ENCODE measurements around the gene PHLDB2. TPM values are rescaled to one million over a fixed set of nuclear protein-coding genes. Genes with fewer than 3 reads are reported as not detected.

The PHLDB2 gene
- total RNA-seq, 4 donors from 2014 or later, result 81.6 to 171 (median 88.2) TPM

GRCh38 chr3:111932946-111933345, 73.9 kb downstream of the PHLDB2 start:
- WGBS, 2 donors, result 65 to 66% methylated on average over 3 of the region's 3 CpGs
- no peak overlapping the region for H3K27ac ChIP-seq

GRCh38 chr3:111936191-111936841, 77.3 kb downstream of the PHLDB2 start:
- peaks cover 0 to 38% (median 0%) of the 10 kb centered on the region in 3 donors for H3K36me3 ChIP-seq
- H3K4me1 ChIP-seq, result peaks cover 0 to 20% (median 0%) of the 10 kb centered on the region in 4 donors
- H3K27me3 ChIP-seq, result no peaks in the 10 kb centered on the region
- no peak overlapping the region for H3K4me3 ChIP-seq
- H3K27ac ChIP-seq, result no peak overlapping the region
- DNase-seq (ENCODE audit: low spot score in 2 of 2), result no peak
- H3K9me3 ChIP-seq, result no peaks in the 10 kb centered on the region
- no peak for TF ChIP-seq POLR2A (IDR thresholded peaks at IDR 0.05)

More at GRCh38 chr3:111932946-111933345, 73.9 kb downstream of the PHLDB2 start:
- DNase-seq (ENCODE audit: low spot score in 2 of 2), result no peak
- Histone ChIP-seq H3K4me3 (no peak overlapping the region), H3K9me3 (no peaks in the 10 kb centered on the region), H3K27me3 (no peaks in the 10 kb centered on the region), H3K36me3 (peaks cover 0 to 13% (median 0%) of the 10 kb centered on the region in 3 donors), H3K4me1 (peaks cover 0 to 25% (median 0%) of the 10 kb centered on the region in 4 donors)
- TF ChIP-seq POLR2A (IDR thresholded peaks at IDR 0.05) (no peak), CTCF (IDR thresholded peaks at IDR 0.05) (no peak), EP300 (IDR thresholded peaks at IDR 0.05) (no peak)

GRCh38 chr3:111936967-111937366, 77.9 kb downstream of the PHLDB2 start:
- Histone ChIP-seq H3K36me3 (peaks cover 0 to 40% (median 0%) of the 10 kb centered on the region in 3 donors), H3K4me1 (peaks cover 0 to 20% (median 0%) of the 10 kb centered on the region in 4 donors), H3K4me3 (no peak overlapping the region), H3K9me3 (no peaks in the 10 kb centered on the region), H3K27me3 (no peaks in the 10 kb centered on the region), H3K27ac (no peak overlapping the region)
- no peak for DNase-seq (ENCODE audit: low spot score in 2 of 2)
- WGBS, 2 donors, result 61 to 67% methylated on average over 1 of the region's 1 CpG
- TF ChIP-seq EP300 (IDR thresholded peaks at IDR 0.05) (no peak), POLR2A (IDR thresholded peaks at IDR 0.05) (no peak), CTCF (IDR thresholded peaks at IDR 0.05) (no peak)

GRCh38 chr3:111937871-111938270, 78.8 kb downstream of the PHLDB2 start:
- Histone ChIP-seq H3K27ac (no peak overlapping the region), H3K4me3 (no peak overlapping the region), H3K36me3 (peaks cover 0 to 36% (median 0%) of the 10 kb centered on the region in 3 donors), H3K4me1 (peaks cover 0 to 15% (median 0%) of the 10 kb centered on the region in 4 donors), H3K9me3 (no peaks in the 10 kb centered on the region), H3K27me3 (no peaks in the 10 kb centered on the region)
- TF ChIP-seq POLR2A (IDR thresholded peaks at IDR 0.05), result no peak
- no peak for TF ChIP-seq CTCF (IDR thresholded peaks at IDR 0.05)
- TF ChIP-seq EP300 (IDR thresholded peaks at IDR 0.05), result no peak
- no peak for DNase-seq (ENCODE audit: low spot score in 2 of 2)

- no peak overlapping the region for H3K27ac ChIP-seq
- H3K9me3 ChIP-seq, result no peaks in the 10 kb centered on the region
- DNase-seq (ENCODE audit: low spot score in 2 of 2), result no peak
- WGBS, 2 donors, result 87 to 94% methylated on average over 2 of the region's 2 CpGs
- peaks cover 0 to 46% (median 0%) of the 10 kb centered on the region in 3 donors for H3K36me3 ChIP-seq
- H3K4me3 ChIP-seq, result no peak overlapping the region
- H3K27me3 ChIP-seq, result no peaks in the 10 kb centered on the region
- peaks cover 0 to 10% (median 0%) of the 10 kb centered on the region in 4 donors for H3K4me1 ChIP-seq
- TF ChIP-seq EP300 (IDR thresholded peaks at IDR 0.05) (no peak), POLR2A (IDR thresholded peaks at IDR 0.05) (no peak), CTCF (IDR thresholded peaks at IDR 0.05) (no peak)
Observed at GRCh38 chr3:111939873-111940272, 80.8 kb downstream of the PHLDB2 start.
